SH-SY5Y (cell line): ENCODE data around the gene PSPH.

Source experiments
- GATA2 ChIP-seq: IDR thresholded peaks from 2 replicates; pipeline ENCODE4 v1.6.1; 2011; ENCODE audit warnings: mild to moderate bottlenecking, low read depth, low read length
- GATA3 ChIP-seq: IDR thresholded peaks from 2 replicates; pipeline ENCODE4 v1.6.1; 2011; ENCODE audit warnings: low read depth, mild to moderate bottlenecking, low read length, moderate library complexity

The PSPH gene

DNA sequence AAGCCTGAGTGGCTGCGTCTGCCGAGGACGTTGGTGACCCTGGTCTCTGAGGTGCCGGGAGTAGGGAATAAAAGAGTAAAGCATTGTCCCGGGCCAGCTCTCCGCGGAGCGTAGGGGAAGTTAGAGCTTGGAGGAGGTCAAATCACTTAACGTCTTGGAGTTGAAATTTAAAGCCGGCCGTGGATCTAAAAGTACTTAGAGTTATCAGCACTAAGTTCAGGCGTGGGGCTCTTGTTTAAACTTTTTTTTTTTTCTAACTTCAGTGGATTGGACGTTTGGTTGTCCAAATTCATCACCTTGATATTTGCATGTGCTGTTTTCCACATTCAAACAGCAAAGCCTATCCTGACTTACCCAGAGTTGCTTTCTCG, 86.2 kb downstream of the PSPH start:
- TF ChIP-seq GATA3 (no peak), GATA2 (no peak)

DNA sequence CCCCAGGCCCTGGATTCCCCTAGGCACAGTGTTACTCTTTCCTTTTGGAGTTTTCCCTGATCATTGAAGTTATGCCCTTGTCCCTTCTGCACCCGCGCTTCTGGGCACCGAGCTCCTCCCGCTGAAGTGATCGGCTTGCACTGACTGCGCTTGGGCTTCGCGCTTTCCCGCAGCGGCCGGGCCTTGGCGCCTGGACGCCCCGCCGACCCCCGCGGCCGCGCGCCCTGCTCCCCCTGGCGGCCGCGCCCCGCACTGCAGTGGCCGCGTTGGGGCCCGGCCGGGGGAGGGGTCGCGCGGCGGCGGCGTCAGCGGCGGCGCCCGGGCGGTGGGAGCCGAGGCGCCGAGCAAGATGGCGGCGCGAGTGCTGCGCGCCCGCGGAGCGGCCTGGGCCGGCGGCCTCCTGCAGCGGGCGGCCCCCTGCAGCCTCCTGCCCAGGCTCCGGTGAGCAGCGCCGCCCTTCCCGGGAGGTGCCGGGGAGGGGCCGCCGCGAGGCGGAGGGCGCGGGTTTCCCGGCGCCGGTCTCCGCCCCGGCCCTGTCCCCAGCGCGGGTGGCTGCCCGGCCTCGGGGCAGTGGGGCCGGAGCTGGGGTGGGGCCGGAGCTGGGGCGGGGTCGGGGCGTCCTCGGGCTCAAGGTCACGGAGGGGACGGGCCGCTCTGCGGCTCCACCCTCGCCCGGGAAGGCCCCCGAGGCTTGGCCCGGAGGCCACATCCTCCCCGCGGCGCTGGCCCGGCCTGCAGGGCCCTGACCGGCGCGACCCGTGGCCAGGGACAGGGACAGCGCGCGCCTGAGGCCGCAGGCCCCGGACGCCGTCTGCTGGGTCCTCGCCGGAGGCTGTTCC, 86.8 kb downstream of the PSPH start, which contains the start of gene NIPSNAP2:
Gene NIPSNAP2 (plus strand): TSS at position 325 of the 839 bp plus-strand sequence. CDS start 25 bp downstream, at position 350.
- TF ChIP-seq GATA3 (no peak), GATA2 (no peak)

DNA sequence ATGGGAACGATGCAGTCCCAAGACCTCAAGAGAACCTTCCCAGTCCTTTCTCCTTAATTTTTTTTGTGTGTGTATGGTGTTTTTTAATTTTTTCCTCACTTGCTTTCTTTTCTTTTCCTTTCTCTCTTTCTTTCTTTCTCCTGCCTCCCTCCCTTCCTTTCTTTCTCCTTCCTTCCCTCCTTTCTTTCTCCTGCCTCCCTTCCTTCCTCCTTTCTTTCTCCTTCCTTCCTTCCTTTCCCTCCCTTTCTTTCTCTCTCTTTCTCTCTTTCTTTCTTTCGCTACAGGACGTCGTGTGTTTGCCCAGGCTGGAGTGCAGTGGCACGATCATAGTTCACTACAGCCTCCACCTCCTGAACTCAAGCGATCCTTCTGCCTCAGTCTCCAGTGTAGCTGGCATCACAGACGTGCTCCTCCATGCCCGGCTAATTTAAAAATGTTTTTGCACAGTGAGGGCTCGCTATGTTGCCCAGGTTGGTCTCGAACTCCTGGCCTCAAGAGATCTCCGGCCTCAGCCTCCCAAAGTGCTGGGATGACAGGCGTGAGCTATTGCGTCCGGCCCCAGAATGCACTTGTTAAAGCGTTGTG, 87.6 kb downstream of the PSPH start:
- TF ChIP-seq GATA3 = no peak
- no peak for TF ChIP-seq GATA2

DNA sequence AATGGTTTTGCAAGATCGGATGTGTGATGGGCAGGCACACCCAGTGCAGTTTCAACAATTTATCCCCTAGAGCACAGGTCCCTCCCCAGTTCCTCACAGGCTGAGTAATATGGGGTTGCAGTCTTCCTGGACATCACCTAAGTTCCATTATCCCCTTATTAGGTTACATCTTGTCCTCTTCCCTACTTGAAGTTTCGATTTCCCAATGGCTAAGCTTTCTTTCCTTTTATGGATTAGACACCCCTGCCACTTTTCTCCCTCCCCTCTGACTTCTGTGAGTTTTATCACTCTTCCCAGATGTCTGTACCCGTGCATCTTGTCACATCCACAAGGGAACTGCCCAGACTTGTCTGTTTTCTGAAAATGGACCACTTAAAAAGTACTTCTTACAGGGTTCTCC, 89.2 kb downstream of the PSPH start:
- TF ChIP-seq GATA2 (no peak), GATA3 (no peak)
